HG03175 (cell line): ENCODE data around the gene FARSB.

ENCODE experiments used
- ATAC-seq: cut with Tn5 transposase; IDR thresholded peaks from one replicate; pipeline ENCODE4 v1.9.1; 2021; ENCODE audit warnings: mild to moderate bottlenecking, moderate library complexity; ENCODE audit not compliant: unreplicated experiment

FARSB gene

GRCh38 chr2:222668494-222669154 lies 12.7 kb upstream of the FARSB start:
- ATAC-seq = no peak

GRCh38 chr2:222663479-222663878 lies 7.6 kb upstream of the FARSB start:
- no peak for ATAC-seq

- peak; percentile 22 for ATAC-seq
Measured at GRCh38 chr2:222656526-222657446, 894 bp upstream of the FARSB start.

- ATAC-seq = no peak
Measured at GRCh38 chr2:222653280-222653679, 2.6 kb downstream of the FARSB start.

GRCh38 chr2:222652491-222653255 lies 3.2 kb downstream of the FARSB start:
- no peak for ATAC-seq

- no peak for ATAC-seq
Measured at GRCh38 chr2:222651718-222652418, 4.0 kb downstream of the FARSB start.

- no peak for ATAC-seq
Measured at GRCh38 chr2:222649801-222650200, 6.1 kb downstream of the FARSB start.

GRCh38 chr2:222646008-222646407 lies 9.9 kb downstream of the FARSB start:
- ATAC-seq = no peak

- no peak for ATAC-seq
Measured at GRCh38 chr2:222643134-222643533, 12.8 kb downstream of the FARSB start.

GRCh38 chr2:222641336-222641735 lies 14.6 kb downstream of the FARSB start:
- no peak for ATAC-seq

- ATAC-seq = no peak
Measured at GRCh38 chr2:222637067-222637466, 18.8 kb downstream of the FARSB start.

GRCh38 chr2:222635295-222635694 lies 20.6 kb downstream of the FARSB start:
- no peak for ATAC-seq

GRCh38 chr2:222627764-222628163 lies 28.1 kb downstream of the FARSB start:
- ATAC-seq = no peak

- ATAC-seq = no peak
Measured at GRCh38 chr2:222623756-222624309, 32.1 kb downstream of the FARSB start.

GRCh38 chr2:222622910-222623309 lies 33.0 kb downstream of the FARSB start:
- no peak for ATAC-seq

- ATAC-seq = no peak
Measured at GRCh38 chr2:222621893-222622292, 34.0 kb downstream of the FARSB start.

GRCh38 chr2:222615320-222615719 lies 40.6 kb downstream of the FARSB start:
- ATAC-seq = no peak

- peak; percentile 92 for ATAC-seq
Measured at GRCh38 chr2:222613715-222614331, 42.1 kb downstream of the FARSB start.

GRCh38 chr2:222611684-222612083 lies 44.2 kb downstream of the FARSB start:
- no peak for ATAC-seq

- no peak for ATAC-seq
Measured at GRCh38 chr2:222610746-222611145, 45.1 kb downstream of the FARSB start.
